CMK (cell line): ENCODE measurements around the gene ABHD14A.

Source experiments
- DNase-seq: peaks from one replicate; pipeline ENCODE4 v3.0.0-alpha.2; 2010; ENCODE audit warnings: low read depth

ABHD14A gene

GRCh38 chr3:52020796-52021195 is 45.9 kb downstream of the ABHD14A start:
- no peak for DNase-seq

DNA sequence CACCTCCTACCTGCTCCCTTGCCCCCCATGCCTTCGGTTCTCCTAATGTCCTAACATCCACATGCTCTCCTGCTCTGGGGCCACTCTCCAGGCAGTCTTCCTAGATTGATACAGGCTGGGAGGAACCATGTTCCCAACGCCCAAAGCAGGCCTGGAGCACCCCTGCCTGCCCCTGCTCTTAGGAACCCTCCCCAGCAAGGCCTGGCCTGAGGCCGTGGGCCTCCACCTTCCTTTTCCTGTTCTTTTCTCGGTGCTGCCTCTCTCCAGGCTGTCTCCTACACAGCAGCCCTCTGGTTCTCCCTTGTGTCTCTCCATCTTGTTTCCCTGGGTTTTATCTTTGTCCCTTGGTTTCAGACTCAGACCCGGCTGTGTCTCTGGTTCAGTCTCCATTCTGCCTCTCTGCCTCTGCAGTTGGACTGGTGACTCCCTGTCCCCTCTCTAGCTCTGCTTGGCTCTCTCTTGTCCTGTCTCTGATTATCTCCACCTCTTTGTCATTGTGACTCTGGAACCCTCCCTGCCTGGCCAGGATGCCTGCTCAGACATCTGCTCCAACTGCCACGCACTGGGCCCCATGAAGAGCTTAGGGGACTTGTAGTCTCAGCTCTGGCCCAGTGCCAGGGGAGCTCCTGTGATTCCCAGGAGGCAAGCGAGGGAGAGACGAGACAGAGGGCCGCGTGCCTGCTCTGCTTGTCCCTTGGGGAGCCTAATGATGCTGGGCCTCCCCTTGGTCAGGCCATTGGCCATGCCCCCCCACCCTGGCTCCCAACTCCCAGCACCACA is 46.8 kb downstream of the ABHD14A start:
- no peak for DNase-seq

DNA sequence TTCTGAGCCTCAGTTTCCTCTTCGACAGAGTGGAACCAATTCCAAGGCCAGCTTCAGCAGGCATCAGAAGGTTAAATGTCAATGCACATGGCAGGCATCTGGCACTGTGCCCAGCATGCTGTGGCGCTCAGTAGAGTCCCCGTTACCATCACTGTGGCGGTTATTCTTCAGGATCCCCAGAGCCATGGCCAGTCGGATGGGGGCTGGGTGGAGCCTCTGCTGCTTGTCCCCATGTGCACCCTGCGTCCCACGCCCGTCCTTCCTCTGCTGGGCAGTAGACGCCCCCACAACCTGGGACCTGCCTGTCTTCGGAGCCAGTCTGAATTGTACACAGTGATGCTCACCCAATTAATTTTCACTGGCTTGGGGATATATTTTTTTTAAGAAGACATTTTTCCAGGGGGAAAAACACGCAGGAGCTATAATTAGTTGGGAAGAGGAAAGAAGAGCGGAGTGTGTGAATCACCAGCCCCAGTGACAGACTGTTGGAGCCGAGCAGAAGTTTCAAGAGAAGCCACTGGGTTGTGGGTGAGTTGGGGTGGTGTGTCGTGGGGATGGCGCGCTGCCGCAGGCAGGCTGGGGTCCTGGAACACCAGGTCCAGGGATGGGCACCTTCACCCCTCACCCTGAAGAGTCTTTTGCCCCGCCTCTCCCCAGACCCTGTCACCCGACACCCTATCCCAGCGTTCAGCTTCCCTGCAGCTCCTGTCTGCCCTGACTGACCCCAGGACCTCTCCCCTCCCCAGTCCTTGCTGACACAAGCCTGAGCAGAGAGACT is 47.6 kb downstream of the ABHD14A start:
- DNase-seq, result no peak

DNA sequence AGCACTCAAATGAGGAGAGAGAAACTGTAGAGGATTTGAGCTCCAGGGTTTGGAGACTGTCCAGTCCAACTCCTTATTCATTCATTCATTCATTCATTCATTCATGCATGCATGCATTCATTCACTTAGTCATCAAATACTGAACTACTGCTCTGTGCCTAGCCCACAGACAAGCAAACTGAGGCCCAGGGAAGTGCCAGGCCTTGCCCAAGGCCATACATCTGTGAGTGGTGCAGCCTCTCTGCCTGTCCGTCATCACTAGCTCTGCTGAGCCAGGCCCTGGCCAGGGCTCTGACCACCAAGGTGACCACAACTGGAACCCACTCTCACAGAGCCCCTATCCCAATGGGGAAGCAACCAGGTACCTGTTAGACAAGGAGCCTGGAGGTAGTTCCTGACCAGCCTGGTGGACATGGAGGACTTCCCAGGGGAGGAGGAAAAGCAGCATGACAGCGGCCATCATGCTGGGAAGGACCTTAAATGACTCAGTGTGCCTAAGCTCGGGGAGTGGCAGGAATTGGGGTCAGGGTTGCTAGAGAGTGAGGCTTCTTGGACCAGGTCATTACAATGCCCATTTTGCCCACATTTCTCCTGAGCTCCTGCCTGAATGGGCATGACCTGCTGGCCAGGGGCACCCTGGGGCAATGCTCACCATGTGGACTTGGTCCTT is 48.4 kb downstream of the ABHD14A start:
- no peak for DNase-seq

GRCh38 chr3:52023860-52024764 is 49.2 kb downstream of the ABHD14A start:
- DNase-seq, result no peak

DNA sequence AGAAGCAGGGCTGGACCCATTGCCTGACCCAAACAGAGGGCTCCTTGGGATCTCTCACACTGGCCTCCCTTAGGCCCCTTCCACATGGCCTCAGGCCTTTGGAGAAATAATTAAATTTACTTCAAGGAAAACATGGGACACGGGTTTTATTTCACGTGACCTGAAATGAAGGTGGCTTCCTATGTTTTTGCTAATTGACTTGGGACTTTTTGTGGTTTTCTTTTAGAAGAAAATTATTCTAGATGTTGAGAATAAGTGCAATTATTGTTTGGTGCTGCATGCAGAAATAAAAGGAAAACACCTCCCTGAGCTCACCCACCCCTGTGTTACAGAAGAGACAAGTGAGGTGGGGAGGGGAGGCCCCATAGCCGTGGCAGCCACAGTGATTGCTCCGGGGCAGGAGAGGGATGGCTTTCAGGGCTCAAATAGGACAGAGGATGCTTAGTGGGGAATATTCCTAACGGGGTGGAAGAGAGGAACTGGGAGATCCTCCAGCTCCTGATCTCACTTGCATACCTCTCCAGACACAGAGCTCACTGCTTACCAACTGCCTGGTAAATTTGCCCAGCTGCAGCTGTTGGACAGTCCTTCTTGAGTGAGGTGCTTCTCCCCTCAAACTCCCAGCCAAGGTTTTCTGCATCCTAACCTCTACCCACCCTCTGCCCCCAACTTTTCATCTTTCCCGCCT is 50.0 kb downstream of the ABHD14A start:
- no peak for DNase-seq

- no peak for DNase-seq
Observed at GRCh38 chr3:52025453-52025852, 50.6 kb downstream of the ABHD14A start.

DNA sequence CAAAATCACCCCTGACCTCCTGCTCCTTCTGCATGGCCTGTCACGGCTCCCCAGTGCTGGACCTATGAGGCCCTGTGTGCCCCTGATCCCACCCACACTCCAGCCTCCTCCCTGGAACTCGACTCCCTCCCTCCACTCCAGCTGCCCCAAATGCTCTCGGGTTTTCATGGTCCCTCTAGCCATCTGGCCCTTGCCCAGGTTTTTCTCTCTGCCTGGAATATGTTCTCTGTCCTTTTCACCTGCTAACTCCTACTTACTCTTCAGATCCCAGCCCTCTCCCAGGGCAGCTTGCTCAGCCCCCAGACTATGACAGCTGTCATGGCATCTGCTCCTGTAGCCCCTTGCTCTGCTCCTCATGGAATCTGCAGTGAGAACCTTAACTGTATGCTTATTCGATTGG is 51.2 kb downstream of the ABHD14A start:
- no peak for DNase-seq

DNA sequence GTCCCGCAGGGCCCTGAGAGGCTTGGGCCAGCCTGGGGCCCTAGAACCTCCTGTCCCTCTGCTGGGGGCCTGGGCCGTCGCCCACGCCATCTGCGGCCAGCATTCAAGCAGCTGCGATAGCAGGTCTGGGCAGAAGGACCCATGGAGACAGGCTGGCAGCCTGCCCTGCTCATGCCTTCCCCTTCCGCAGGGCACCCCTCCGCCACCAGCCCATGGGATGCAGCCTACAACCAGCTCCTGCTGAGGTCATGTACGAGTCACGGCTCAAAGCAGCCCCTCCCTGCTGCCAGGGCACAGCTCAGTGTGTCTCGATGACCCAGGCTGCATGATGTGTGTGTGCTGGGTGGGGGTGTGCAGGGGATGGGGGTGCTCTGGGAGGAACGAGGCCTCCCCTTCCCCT is 53.7 kb downstream of the ABHD14A start:
- no peak for DNase-seq

DNA sequence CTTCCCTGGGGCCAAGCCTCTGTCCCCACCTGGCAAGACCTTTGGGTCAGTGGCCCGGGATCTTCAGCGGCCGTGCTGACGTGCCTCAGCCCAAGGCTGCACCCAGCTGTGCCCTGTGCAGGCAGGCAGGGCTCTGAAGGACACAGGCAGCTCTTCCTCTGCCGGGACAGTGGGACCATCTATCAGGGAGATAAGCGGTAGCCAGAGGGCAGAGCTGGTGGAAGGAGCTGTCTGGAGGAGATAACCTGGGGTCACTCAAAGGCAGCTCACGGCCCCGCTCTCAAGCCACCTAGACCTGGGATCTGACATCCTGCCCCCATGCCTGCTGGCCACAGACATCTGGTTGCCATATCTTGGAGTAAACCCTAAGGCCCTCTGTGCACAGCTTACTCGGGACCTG is 54.2 kb downstream of the ABHD14A start:
- DNase-seq, result no peak

GRCh38 chr3:52029535-52029934 is 54.7 kb downstream of the ABHD14A start:
- no peak for DNase-seq
